ENCODE data around the gene TGM6. TPM values are rescaled to one million over a fixed set of nuclear protein-coding genes. Genes with fewer than 3 reads are reported as not detected.

The TGM6 gene
- total RNA-seq, 2 donors from 2014 or later: not detected

DNA sequence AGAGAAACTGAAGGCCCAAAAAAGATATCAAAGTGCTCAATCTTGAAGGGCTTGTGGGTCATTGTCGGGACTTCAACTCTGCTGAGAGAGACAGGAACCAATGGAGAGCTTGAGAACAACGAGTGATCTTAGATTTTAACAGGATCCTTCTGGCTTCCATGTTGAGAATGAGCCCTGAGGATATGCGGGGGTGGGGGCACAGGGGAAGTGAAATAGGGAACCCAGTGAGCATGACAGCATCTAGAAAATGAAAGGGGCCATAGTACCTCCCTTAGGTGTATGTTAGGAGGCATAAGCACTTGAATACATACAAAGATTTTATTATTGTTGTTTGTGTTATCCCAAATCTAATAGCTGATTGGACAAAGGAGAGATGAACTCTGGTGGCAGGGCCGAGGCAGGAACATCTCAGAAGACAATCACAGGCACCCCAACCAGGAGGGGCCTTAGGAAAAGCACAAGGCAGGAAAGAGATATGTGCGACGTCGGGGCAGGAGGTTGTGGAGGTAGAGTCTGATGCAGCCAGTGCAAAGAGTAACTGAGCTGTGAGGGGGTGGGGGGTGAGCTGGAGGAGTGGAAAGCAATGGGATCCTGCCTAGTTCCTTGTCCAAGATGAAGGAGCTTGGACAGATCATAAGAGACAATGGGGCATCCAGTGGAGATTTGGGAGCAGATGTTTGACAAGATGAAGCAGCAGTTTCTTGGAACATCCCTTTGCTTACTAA lies 10.4 kb downstream of the TGM6 start:
- no peak overlapping the region for H3K4me3 ChIP-seq
- no peaks in the 10 kb centered on the region for H3K36me3 ChIP-seq
- peaks cover 0 to 17% of the 10 kb centered on the region in 2 donors for H3K9me3 ChIP-seq
- TF ChIP-seq, protein P1, sequence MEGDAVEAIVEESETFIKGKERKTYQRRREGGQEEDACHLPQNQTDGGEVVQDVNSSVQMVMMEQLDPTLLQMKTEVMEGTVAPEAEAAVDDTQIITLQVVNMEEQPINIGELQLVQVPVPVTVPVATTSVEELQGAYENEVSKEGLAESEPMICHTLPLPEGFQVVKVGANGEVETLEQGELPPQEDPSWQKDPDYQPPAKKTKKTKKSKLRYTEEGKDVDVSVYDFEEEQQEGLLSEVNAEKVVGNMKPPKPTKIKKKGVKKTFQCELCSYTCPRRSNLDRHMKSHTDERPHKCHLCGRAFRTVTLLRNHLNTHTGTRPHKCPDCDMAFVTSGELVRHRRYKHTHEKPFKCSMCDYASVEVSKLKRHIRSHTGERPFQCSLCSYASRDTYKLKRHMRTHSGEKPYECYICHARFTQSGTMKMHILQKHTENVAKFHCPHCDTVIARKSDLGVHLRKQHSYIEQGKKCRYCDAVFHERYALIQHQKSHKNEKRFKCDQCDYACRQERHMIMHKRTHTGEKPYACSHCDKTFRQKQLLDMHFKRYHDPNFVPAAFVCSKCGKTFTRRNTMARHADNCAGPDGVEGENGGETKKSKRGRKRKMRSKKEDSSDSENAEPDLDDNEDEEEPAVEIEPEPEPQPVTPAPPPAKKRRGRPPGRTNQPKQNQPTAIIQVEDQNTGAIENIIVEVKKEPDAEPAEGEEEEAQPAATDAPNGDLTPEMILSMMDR (IDR thresholded peaks at IDR 0.05): no peak
- H3K4me1 ChIP-seq: no peaks in the 10 kb centered on the region
- H3K27me3 ChIP-seq: no peaks in the 10 kb centered on the region
- no peak overlapping the region for H3K27ac ChIP-seq
- no peak for DNase-seq (ENCODE audit: low spot score)

DNA sequence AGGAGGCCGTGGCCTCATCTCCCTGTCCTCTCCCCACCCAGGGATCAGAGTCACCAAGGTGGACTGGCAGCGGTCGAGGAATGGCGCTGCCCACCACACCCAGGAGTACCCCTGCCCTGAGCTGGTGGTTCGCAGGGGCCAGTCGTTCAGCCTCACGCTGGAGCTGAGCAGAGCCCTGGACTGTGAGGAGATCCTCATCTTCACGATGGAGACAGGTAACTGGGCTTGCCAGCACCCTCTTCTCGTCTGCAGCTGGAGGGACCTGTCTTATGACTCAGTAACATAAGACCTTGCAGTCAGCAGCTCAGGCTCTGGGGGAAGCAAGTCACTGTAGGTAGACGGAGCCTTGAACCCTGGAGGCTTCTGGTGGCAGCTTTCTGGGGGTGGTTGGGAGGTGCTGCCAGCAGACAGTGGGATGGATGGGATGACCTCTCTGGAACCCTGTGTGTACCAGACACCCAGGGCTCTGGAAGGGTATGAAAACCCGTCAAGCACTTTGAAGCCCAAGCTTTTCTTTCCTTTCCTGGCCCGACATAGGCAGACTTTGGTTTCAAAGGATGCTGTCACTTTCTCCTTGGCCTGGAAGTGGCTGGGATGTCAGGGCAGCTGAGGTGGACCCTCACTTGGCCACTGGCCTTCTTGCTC lies 13.8 kb downstream of the TGM6 start:
- Histone ChIP-seq H3K36me3 (no peaks in the 10 kb centered on the region), H3K27ac (no peak overlapping the region), H3K4me3 (no peak overlapping the region), H3K4me1 (no peaks in the 10 kb centered on the region), H3K27me3 (no peaks in the 10 kb centered on the region), H3K9me3 (no peaks in the 10 kb centered on the region)
- TF ChIP-seq, protein P1 (IDR thresholded peaks at IDR 0.05): no peak
- no peak for DNase-seq (ENCODE audit: low spot score)

DNA sequence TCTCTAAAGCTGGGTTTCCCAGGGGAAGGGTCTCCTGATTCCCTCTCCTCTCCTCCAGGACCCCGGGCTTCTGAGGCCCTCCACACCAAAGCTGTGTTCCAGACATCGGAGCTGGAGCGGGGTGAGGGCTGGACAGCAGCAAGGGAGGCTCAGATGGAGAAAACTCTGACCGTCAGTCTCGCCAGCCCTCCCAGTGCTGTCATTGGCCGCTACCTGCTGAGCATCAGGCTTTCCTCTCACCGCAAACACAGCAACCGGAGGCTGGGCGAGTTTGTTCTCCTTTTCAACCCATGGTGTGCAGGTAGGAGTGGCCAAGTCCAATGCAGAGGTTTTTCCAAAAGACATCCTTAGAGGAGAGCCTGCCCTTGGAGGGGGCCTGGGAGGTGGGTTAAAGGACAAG lies 14.4 kb downstream of the TGM6 start:
- DNase-seq (ENCODE audit: low spot score): no peak
- Histone ChIP-seq H3K4me1 (no peaks in the 10 kb centered on the region), H3K4me3 (no peak overlapping the region), H3K27me3 (no peaks in the 10 kb centered on the region), H3K9me3 (no peaks in the 10 kb centered on the region), H3K27ac (no peak overlapping the region), H3K36me3 (no peaks in the 10 kb centered on the region)
- TF ChIP-seq, protein P1 (IDR thresholded peaks at IDR 0.05): no peak

DNA sequence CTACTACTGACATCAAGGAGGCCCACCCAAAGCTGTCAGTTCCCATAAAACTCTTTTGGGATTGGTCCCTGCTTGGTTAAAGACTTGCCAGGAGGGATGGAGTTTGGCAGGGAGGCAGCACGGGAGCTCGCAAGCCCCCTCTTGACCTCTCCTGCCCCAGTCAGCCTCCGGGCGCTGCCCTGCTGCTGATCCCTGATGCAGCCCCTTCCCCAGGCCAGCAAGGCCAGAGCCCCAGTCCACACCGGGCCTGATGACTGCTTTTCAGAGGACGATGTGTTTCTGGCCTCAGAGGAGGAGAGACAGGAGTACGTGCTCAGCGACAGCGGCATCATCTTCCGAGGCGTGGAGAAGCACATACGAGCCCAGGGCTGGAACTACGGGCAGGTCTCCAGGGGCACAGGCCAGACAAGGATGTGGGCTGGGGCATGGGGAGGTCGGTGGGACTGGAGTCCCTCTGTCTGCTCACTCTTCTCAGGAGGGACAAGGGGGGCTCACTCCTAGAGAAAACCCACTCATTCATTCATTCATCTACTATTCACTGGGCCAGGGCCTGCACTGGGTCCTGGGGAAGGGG lies 15.6 kb downstream of the TGM6 start:
- H3K27me3 ChIP-seq: no peaks in the 10 kb centered on the region
- no peaks in the 10 kb centered on the region for H3K4me1 ChIP-seq
- TF ChIP-seq, protein P1 (IDR thresholded peaks at IDR 0.05): no peak

DNA sequence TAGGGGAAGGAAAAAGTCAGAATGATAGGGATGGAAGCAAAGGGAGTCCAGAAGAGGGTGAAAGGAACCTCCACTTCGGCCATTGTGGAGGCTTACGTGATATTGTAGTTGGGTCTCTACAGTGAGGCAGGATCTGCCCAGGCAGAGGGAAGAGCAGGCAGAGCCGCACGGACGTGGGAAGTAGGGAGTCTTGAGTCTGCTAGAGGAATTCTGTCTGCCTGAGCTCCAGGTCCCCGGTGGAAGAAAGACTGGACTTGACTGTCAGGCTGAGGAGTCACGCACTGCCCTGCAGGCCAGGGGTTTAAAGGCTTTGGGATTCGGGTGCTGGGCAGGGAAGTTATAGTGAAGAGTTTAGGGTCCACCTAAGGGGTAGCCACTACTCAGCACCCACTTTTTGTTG lies 16.4 kb downstream of the TGM6 start:
- TF ChIP-seq, protein P1 (IDR thresholded peaks at IDR 0.05): no peak
- no peaks in the 10 kb centered on the region for H3K9me3 ChIP-seq
- H3K4me3 ChIP-seq: no peak overlapping the region
- H3K27ac ChIP-seq: no peak overlapping the region
- no peaks in the 10 kb centered on the region for H3K36me3 ChIP-seq
- no peak for DNase-seq (ENCODE audit: low spot score)
- H3K4me1 ChIP-seq: no peaks in the 10 kb centered on the region
- H3K27me3 ChIP-seq: no peaks in the 10 kb centered on the region

More for the DNA sequence above, 15.6 kb downstream of the TGM6 start:
- no peak overlapping the region for H3K4me3 ChIP-seq
- no peaks in the 10 kb centered on the region for H3K36me3 ChIP-seq
- no peak for DNase-seq (ENCODE audit: low spot score)
- no peaks in the 10 kb centered on the region for H3K9me3 ChIP-seq
- H3K27ac ChIP-seq: no peak overlapping the region
